Measurements from ENCODE around the gene LMLN.

The LMLN gene

GRCh38 chr3:198017090-198017489 lies 57.1 kb downstream of the LMLN start:
- H3K9ac ChIP-seq (ENCODE audit: low read length): no peak overlapping the region
- no peaks in the 10 kb centered on the region for H3K9me3 ChIP-seq (ENCODE audit: control insufficient read depth, low read length)

DNA sequence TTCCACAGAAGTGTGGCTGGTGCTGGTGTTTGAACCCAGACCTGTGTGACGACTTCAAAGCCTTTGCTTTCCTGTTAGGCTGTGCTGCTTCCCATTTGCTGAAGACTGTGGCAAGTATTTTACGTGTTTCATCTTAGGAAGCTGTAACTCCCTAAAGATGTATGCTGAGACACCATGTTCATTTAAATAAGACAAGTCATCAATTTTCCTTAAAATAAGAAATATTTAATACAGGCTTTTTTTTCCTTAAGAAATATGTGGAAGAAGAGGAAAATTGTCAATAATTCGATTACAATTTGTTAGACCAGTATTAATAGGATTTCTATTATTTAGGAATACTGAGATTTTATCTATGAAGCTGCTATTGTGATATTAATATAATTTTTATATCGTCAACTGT lies 58.4 kb downstream of the LMLN start:
- Histone ChIP-seq H3K27me3 (ENCODE audit: control insufficient read depth, insufficient read depth, low read length) (no peaks in the 10 kb centered on the region), H3K36me3 (ENCODE audit: control insufficient read depth, insufficient read depth, low read length) (no peaks in the 10 kb centered on the region), H3K9ac (ENCODE audit: low read length) (no peak overlapping the region), H3K9me3 (ENCODE audit: control insufficient read depth, low read length) (no peaks in the 10 kb centered on the region), H3K4me3 (ENCODE audit: low read length) (no peak overlapping the region), H3K4me1 (ENCODE audit: control insufficient read depth, insufficient read depth, low read length) (no peaks in the 10 kb centered on the region)

More at GRCh38 chr3:198017090-198017489, 57.1 kb downstream of the LMLN start:
- Histone ChIP-seq H3K27me3 (ENCODE audit: control insufficient read depth, insufficient read depth, low read length) (no peaks in the 10 kb centered on the region), H3K4me3 (ENCODE audit: low read length) (no peak overlapping the region), H3K36me3 (ENCODE audit: control insufficient read depth, insufficient read depth, low read length) (no peaks in the 10 kb centered on the region), H3K4me1 (ENCODE audit: control insufficient read depth, insufficient read depth, low read length) (no peaks in the 10 kb centered on the region)

DNA sequence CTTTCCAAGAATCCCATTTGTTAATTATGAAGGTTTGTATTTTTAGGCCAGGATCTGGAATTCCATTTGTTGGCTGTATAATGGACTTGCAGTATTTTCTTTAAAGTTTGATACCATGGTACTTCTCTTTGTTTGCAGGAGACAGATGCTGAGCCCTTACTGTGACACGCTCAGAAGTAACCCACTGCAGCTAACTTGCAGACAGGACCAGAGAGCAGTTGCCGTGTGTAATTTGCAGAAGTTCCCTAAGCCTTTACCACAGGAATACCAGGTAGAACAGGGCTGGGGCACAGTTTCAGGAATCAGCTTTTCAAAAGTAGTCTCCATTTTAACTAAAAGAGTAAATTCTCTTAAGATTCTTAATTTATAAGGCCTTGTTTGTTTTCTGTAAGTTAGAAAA lies 59.1 kb downstream of the LMLN start:
- Histone ChIP-seq H3K4me1 (ENCODE audit: control insufficient read depth, insufficient read depth, low read length) (no peaks in the 10 kb centered on the region), H3K4me3 (ENCODE audit: low read length) (no peak overlapping the region), H3K36me3 (ENCODE audit: control insufficient read depth, insufficient read depth, low read length) (no peaks in the 10 kb centered on the region), H3K9ac (ENCODE audit: low read length) (no peak overlapping the region), H3K27me3 (ENCODE audit: control insufficient read depth, insufficient read depth, low read length) (no peaks in the 10 kb centered on the region), H3K9me3 (ENCODE audit: control insufficient read depth, low read length) (no peaks in the 10 kb centered on the region)

- Histone ChIP-seq H3K36me3 (ENCODE audit: control insufficient read depth, insufficient read depth, low read length) (no peaks in the 10 kb centered on the region), H3K9me3 (ENCODE audit: control insufficient read depth, low read length) (no peaks in the 10 kb centered on the region), H3K27me3 (ENCODE audit: control insufficient read depth, insufficient read depth, low read length) (no peaks in the 10 kb centered on the region), H3K9ac (ENCODE audit: low read length) (no peak overlapping the region), H3K4me3 (ENCODE audit: low read length) (no peak overlapping the region), H3K4me1 (ENCODE audit: control insufficient read depth, insufficient read depth, low read length) (no peaks in the 10 kb centered on the region)
Measured at GRCh38 chr3:198021320-198021719, 61.3 kb downstream of the LMLN start.

DNA sequence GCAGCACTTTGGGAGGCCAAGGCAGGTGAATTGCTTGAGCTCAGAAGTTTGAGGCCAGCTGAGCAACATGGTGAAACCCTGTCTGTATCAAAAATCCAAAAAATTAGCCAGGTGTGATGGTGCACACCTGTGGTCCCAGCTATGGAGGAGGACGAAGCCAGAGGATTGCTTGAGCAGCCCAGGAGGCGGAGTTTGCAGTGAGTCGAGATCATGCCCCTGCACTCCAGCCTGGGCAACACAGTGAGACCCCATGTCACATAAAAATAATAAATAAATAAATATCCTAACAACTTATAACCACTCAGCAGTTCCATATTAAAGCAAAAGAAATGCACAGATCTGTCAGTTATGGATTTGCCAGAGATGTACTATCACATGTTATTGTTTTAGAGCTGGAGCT lies 62.6 kb downstream of the LMLN start:
- Histone ChIP-seq H3K9ac (ENCODE audit: low read length) (no peak overlapping the region), H3K4me3 (ENCODE audit: low read length) (no peak overlapping the region), H3K27me3 (ENCODE audit: control insufficient read depth, insufficient read depth, low read length) (no peaks in the 10 kb centered on the region), H3K36me3 (ENCODE audit: control insufficient read depth, insufficient read depth, low read length) (no peaks in the 10 kb centered on the region), H3K9me3 (ENCODE audit: control insufficient read depth, low read length) (no peaks in the 10 kb centered on the region), H3K4me1 (ENCODE audit: control insufficient read depth, insufficient read depth, low read length) (no peaks in the 10 kb centered on the region)

DNA sequence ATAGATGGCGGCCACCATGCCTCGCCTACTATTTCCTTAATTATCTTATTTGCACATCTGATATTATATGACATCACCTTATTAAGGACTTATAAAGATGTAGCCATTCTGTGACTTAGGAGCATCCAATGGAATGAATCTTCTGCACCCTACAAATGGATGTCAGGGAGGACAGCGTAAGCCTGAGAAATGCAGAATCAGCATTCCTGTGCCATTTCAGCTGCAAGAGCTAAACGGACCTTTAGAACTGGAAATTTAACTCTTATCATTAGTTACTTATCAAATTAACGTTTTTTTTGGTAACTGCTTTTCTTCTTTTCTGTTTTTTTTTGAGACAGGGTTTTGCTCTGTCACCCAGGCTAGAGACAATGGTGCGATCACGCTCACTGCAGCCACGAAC lies 65.6 kb downstream of the LMLN start:
- H3K4me1 ChIP-seq (ENCODE audit: control insufficient read depth, insufficient read depth, low read length): no peaks in the 10 kb centered on the region
- H3K27me3 ChIP-seq (ENCODE audit: control insufficient read depth, insufficient read depth, low read length): no peaks in the 10 kb centered on the region
- no peak overlapping the region for H3K4me3 ChIP-seq (ENCODE audit: low read length)
- H3K9me3 ChIP-seq (ENCODE audit: control insufficient read depth, low read length): no peaks in the 10 kb centered on the region
- no peak overlapping the region for H3K9ac ChIP-seq (ENCODE audit: low read length)
- no peaks in the 10 kb centered on the region for H3K36me3 ChIP-seq (ENCODE audit: control insufficient read depth, insufficient read depth, low read length)

DNA sequence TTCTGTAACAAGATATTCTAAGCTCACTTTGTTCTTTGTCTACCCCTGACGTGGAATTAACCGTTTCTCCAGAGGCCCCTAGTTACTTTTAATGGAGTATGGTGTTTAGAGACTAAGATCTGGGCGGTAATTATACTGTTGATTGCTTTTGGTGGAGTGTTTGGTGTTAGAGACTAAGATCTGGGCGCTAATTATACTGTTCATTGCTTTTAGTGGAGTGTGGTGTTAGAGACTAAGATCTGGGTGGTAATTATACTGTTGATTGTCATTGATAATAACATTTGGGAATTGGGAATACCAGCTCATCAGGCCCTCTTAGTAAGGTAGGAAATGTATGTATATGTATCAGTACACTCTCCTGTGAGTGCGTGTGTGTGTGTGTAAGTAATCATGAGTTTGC lies 66.6 kb downstream of the LMLN start:
- no peaks in the 10 kb centered on the region for H3K36me3 ChIP-seq (ENCODE audit: control insufficient read depth, insufficient read depth, low read length)
- no peak overlapping the region for H3K4me3 ChIP-seq (ENCODE audit: low read length)
- no peaks in the 10 kb centered on the region for H3K4me1 ChIP-seq (ENCODE audit: control insufficient read depth, insufficient read depth, low read length)
- no peaks in the 10 kb centered on the region for H3K9me3 ChIP-seq (ENCODE audit: control insufficient read depth, low read length)
- H3K27me3 ChIP-seq (ENCODE audit: control insufficient read depth, insufficient read depth, low read length): no peaks in the 10 kb centered on the region
- H3K9ac ChIP-seq (ENCODE audit: low read length): no peak overlapping the region

DNA sequence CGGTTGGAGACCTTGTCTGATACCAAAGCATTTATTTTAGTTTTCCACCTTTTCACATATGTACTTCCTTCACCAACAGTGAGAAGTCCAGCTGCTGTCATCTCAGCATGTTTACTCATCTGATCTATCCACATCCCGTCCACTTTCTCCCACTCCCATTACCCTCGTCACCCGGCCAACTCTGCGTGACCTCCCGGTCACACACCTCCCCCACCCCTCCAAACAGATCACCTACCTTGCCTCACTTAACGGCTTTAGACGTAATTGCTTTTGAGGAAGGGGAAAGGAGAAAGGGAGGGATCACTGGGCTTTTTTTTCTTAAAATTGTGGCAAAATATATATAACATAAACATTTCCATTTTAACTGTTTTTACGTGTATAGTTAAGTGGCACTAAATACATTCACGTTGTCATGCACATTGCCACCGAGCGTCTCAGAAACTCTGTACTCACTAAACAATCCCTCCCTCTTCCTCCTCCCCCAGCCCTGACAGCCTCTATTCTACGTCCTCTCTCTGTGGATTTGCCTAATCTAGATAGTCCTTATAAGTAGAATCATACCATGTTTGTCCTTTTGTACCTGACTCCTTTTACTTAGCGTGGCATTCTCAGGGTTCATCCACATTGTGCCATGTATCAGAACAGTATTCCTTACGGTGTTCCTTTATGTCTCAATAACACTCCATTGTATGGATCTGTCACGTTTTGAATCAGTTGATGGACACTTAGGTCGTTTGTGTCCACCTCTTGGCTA lies 67.2 kb downstream of the LMLN start:
- Histone ChIP-seq H3K9ac (ENCODE audit: low read length) (no peak overlapping the region), H3K36me3 (ENCODE audit: control insufficient read depth, insufficient read depth, low read length) (no peaks in the 10 kb centered on the region)

GRCh38 chr3:198027799-198028390 lies 67.9 kb downstream of the LMLN start:
- H3K4me1 ChIP-seq (ENCODE audit: control insufficient read depth, insufficient read depth, low read length): no peaks in the 10 kb centered on the region
- no peaks in the 10 kb centered on the region for H3K27me3 ChIP-seq (ENCODE audit: control insufficient read depth, insufficient read depth, low read length)
- H3K9me3 ChIP-seq (ENCODE audit: control insufficient read depth, low read length): no peaks in the 10 kb centered on the region
- H3K4me3 ChIP-seq (ENCODE audit: low read length): no peak overlapping the region
- no peak overlapping the region for H3K9ac ChIP-seq (ENCODE audit: low read length)
- no peaks in the 10 kb centered on the region for H3K36me3 ChIP-seq (ENCODE audit: control insufficient read depth, insufficient read depth, low read length)

More for the DNA sequence above, 67.2 kb downstream of the LMLN start:
- H3K9me3 ChIP-seq (ENCODE audit: control insufficient read depth, low read length): no peaks in the 10 kb centered on the region
- H3K4me1 ChIP-seq (ENCODE audit: control insufficient read depth, insufficient read depth, low read length): no peaks in the 10 kb centered on the region
- no peaks in the 10 kb centered on the region for H3K27me3 ChIP-seq (ENCODE audit: control insufficient read depth, insufficient read depth, low read length)
- H3K4me3 ChIP-seq (ENCODE audit: low read length): no peak overlapping the region

GRCh38 chr3:198028718-198029117 lies 68.7 kb downstream of the LMLN start:
- Histone ChIP-seq H3K9me3 (ENCODE audit: control insufficient read depth, low read length) (no peaks in the 10 kb centered on the region), H3K9ac (ENCODE audit: low read length) (no peak overlapping the region), H3K27me3 (ENCODE audit: control insufficient read depth, insufficient read depth, low read length) (no peaks in the 10 kb centered on the region), H3K36me3 (ENCODE audit: control insufficient read depth, insufficient read depth, low read length) (no peaks in the 10 kb centered on the region), H3K4me3 (ENCODE audit: low read length) (no peak overlapping the region), H3K4me1 (ENCODE audit: control insufficient read depth, insufficient read depth, low read length) (no peaks in the 10 kb centered on the region)

DNA sequence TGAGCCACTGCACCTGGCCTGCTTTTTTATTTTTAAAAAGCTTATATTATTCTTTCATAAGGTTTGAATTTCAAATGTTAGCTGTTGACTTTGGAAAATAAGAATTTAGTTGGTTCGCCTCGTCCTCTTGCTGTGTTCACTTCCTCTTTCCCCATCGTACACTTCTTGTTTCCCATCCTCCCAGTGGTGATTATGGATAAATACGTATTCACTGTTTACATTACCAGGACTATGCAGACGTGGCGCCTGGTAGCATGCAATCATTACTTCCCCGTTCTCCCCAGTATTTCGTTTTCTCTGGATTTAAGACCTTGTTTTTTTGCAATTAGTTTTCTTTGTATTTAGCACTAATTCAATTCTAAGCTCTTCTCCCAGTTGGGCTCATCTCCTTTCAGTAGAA lies 70.1 kb downstream of the LMLN start:
- Histone ChIP-seq H3K9ac (ENCODE audit: low read length) (no peak overlapping the region), H3K9me3 (ENCODE audit: control insufficient read depth, low read length) (no peaks in the 10 kb centered on the region), H3K4me1 (ENCODE audit: control insufficient read depth, insufficient read depth, low read length) (no peaks in the 10 kb centered on the region), H3K36me3 (ENCODE audit: control insufficient read depth, insufficient read depth, low read length) (no peaks in the 10 kb centered on the region), H3K4me3 (ENCODE audit: low read length) (no peak overlapping the region), H3K27me3 (ENCODE audit: control insufficient read depth, insufficient read depth, low read length) (no peaks in the 10 kb centered on the region)

GRCh38 chr3:198030726-198031125 lies 70.7 kb downstream of the LMLN start:
- Histone ChIP-seq H3K9ac (ENCODE audit: low read length) (no peak overlapping the region), H3K4me1 (ENCODE audit: control insufficient read depth, insufficient read depth, low read length) (no peaks in the 10 kb centered on the region), H3K27me3 (ENCODE audit: control insufficient read depth, insufficient read depth, low read length) (no peaks in the 10 kb centered on the region), H3K9me3 (ENCODE audit: control insufficient read depth, low read length) (no peaks in the 10 kb centered on the region), H3K4me3 (ENCODE audit: low read length) (no peak overlapping the region), H3K36me3 (ENCODE audit: control insufficient read depth, insufficient read depth, low read length) (no peaks in the 10 kb centered on the region)

Measured in mucosa of stomach (tissue), 1 donor.